Epithelial cell of proximal tubule (primary cell): ENCODE data around the gene PRKN. TPM values are rescaled to one million over a fixed set of nuclear protein-coding genes. Genes with fewer than 3 reads are reported as not detected.

Experiments
- DNase-seq: peaks from one replicate; pipeline ENCODE4 v3.0.0-alpha.2; 2011; ENCODE audit warnings: low read depth
- H3K4me3 ChIP-seq: 2 replicates; pipeline ENCODE4 v1.5.1; 2011; ENCODE audit warnings: low read depth, mild to moderate bottlenecking, low read length
- CTCF ChIP-seq: conservative IDR thresholded peaks from 2 replicates; pipeline ENCODE4 v1.5.1; 2012; ENCODE audit warnings: low read depth, mild to moderate bottlenecking, low read length
- total RNA-seq: library from RNA; depleted of rRNA; stranded (reverse); fragments of >200 nt; gene quantifications from 2 replicates; pipeline ENCODE4 v1.2.3, GENCODE V29; 2015

The PRKN gene
- total RNA-seq, 1 donor from 2014 or later: 0.58 TPM

DNA sequence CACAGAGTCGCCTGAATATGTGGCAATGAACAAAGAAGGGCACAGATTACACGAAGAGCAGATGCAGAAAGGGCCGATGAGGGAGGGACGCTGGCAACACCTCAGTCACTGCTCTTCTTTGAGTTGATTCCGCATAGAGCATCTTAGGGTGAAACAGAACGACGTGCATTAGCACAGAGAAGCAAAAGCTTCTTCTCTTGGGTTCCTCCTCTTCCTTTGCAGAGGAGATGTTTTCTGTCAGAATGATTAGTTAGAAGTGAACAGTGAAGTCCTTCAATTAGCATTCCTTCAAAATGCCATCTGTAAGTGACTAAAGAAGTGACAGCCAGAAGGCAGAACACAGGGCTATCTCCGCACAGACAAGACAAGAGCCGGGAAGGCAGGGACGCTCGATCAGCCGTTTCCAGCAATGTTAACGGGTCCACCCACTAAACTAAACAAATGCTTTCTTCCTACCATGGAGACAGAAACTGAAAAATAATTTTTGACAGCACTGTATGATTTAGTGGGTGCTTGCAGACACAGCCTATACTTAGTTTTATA, 1233.9 kb downstream of the PRKN start:
- TF ChIP-seq CTCF: no peak
- no peak overlapping the region for H3K4me3 ChIP-seq

GRCh38 chr6:161489626-161490306, 1237.8 kb downstream of the PRKN start:
- H3K4me3 ChIP-seq: no peak overlapping the region
- no peak for DNase-seq
- TF ChIP-seq CTCF: no peak

More for the DNA sequence above, 1233.9 kb downstream of the PRKN start:
- no peak for DNase-seq

DNA sequence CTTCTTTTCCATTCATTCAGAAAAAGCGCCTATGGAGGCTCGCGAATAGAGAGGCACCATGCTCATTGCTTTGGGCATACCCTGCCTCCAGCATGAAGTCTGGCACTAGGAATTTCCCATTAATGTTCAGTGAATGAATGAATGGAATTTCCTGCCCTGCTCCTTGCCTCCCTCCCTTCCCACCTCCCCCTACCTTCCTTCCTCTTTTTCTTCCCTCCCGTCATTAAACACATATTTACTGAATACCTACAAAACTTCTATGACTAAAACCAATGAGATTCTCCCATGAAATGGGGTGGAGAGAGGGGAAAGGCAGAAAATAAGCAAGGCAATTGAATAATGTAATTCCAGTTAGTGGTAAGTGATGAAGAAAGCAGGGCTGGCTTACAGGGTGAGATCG, 1239.9 kb downstream of the PRKN start:
- TF ChIP-seq CTCF: no peak
- DNase-seq: no peak
- no peak overlapping the region for H3K4me3 ChIP-seq

GRCh38 chr6:161487217-161487531, 1240.4 kb downstream of the PRKN start:
- TF ChIP-seq CTCF: no peak
- DNase-seq: no peak
- no peak overlapping the region for H3K4me3 ChIP-seq

- no peak overlapping the region for H3K4me3 ChIP-seq
- no peak for TF ChIP-seq CTCF
- no peak for DNase-seq
Observed at GRCh38 chr6:161486361-161487216, 1241.0 kb downstream of the PRKN start.

DNA sequence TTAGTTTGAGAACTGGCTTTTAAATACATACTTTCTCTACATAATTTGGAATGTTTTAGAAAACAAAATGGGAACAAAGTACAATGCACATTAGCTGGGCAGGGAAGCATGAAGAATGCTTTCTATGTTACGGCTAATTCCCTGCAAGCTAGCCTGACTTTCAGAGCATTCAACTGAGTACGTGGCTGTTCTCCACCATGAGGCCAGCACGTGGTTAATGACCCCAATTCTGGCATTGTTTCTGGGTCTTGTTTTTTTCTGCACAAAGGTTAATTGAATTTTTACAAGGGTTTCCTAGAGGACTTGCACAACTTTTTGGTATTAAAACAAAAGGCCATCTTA, 1245.1 kb downstream of the PRKN start:
- DNase-seq: peak; percentile 97
- H3K4me3 ChIP-seq: no peak overlapping the region
- TF ChIP-seq CTCF: no peak
